Hepatic stellate cell (primary cell): ENCODE results near the gene ATRN.
A peak's percentile ranks its signal among the peaks of the same experiment; 100 is the strongest.

ENCODE experiments used
- DNase-seq: peaks from one replicate; pipeline ENCODE4 v3.0.0; 2011; ENCODE audit warnings: low spot score

The ATRN gene

GRCh38 chr20:3658019-3658715, 187.3 kb downstream of the ATRN start:
- no peak for DNase-seq

- no peak for DNase-seq
Observed at GRCh38 chr20:3658716-3659491, 188.1 kb downstream of the ATRN start.

- no peak for DNase-seq
Observed at GRCh38 chr20:3659492-3660261, 188.9 kb downstream of the ATRN start.

GRCh38 chr20:3660262-3661059, 189.6 kb downstream of the ATRN start:
- DNase-seq, result no peak

- DNase-seq, result no peak
Observed at GRCh38 chr20:3661060-3661813, 190.4 kb downstream of the ATRN start.

GRCh38 chr20:3661814-3662665, 191.2 kb downstream of the ATRN start:
- no peak for DNase-seq

- no peak for DNase-seq
Observed at GRCh38 chr20:3663031-3663701, 192.3 kb downstream of the ATRN start, which contains the start of gene GFRA4. TSS of gene GFRA4 (minus strand) at chr20:3663399. CDS start at chr20:3663399, 0 bp downstream.

GRCh38 chr20:3663858-3664257, 193.0 kb downstream of the ATRN start:
- DNase-seq, result no peak

- DNase-seq, result no peak
Observed at GRCh38 chr20:3667434-3668037, 196.7 kb downstream of the ATRN start.

- DNase-seq, result no peak
Observed at GRCh38 chr20:3669710-3670367, 199.0 kb downstream of the ATRN start.

- DNase-seq, result peak; percentile 48
Observed at GRCh38 chr20:3670511-3670910, 199.7 kb downstream of the ATRN start.

GRCh38 chr20:3670945-3671344, 200.1 kb downstream of the ATRN start:
- DNase-seq, result no peak

GRCh38 chr20:3671986-3672546, 201.2 kb downstream of the ATRN start:
- DNase-seq, result no peak

GRCh38 chr20:3672547-3673171, 201.8 kb downstream of the ATRN start:
- no peak for DNase-seq

GRCh38 chr20:3673221-3674070, 202.6 kb downstream of the ATRN start:
- no peak for DNase-seq

- no peak for DNase-seq
Observed at GRCh38 chr20:3674447-3674846, 203.6 kb downstream of the ATRN start.
